Measurements from ENCODE around the gene CORO2A.

CORO2A gene

DNA sequence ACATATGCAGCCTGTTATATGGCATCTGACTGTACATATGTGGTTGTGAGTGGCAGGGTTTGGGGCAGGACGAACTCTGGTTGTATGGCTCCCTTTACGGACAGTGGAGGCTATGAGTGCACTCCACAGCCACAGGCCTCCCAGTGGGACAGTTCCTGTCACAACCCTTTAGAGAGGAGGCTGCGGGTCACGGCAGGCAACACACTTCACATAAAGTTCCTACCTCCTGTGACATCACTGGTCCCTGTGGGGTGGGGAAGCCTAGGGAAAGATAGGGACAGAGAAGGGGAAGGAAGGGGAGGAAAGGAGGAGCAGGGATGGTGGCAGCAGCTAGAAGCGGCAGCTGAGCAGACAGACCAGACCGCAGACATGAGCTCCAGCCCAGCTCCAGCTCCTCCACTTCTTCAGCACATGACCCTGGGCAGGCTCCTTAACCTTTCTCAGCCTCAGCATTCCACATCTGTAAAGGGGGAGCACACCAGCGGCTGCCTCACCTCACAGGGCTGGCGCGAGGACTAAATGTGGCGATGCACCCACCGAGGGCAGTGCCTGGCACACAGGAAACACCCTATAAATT is 27.4 kb upstream of the CORO2A start:
- DNase-seq = no peak

DNA sequence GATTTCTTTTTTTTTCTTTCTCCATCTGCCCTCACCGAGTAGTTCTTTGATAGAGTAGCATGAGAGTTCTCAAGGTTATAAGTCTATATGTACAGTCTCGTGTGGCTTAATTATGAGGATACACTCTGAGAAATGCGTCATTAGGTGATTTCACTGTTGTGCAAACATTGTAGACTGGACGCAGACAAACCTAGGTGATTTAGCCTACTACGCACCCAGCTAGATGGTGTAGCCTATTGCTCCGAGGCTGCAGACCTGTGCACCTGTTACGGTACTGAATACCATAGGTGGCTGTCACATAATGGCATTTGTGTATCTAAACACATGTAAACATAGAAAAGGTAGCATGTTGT is 26.9 kb upstream of the CORO2A start:
- DNase-seq = no peak

DNA sequence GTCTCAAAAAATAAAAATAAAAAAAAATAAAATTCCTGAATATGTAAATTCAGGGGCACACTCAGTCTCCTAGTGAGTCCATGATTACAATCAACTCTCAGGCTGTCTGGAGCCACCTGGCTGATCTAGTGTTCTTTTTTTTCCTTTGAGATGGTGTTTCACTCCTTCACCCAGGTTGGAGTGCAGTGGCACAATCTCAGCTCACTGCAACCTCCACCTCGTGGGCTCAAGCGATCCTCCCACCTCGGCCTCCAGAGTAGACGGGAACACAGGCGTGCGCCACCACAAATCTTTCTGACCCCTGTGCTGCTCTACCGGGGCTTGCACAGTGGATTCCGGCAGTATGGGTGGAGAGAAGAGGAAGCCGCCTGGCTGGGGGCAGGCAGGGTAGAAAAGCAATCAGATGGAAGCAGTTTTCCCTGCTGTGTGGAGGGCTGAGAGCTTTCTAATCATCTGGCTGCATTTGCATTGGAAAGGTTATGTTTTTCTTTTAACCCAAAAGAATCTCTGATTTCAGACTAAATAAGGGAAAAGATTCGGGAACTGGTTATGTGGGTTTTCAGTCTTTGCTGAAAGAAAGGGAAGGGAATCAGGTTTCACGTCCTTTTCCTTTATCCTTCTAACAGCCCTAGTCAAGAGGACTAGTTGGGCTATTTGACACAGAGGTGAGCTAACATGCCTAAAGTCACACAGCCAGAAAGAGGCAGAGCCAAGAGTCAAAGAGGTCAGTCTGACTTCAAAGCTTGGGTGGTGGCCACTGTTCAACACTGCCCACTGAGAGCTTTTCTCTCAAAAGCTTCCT is 26.3 kb upstream of the CORO2A start:
- no peak for DNase-seq

DNA sequence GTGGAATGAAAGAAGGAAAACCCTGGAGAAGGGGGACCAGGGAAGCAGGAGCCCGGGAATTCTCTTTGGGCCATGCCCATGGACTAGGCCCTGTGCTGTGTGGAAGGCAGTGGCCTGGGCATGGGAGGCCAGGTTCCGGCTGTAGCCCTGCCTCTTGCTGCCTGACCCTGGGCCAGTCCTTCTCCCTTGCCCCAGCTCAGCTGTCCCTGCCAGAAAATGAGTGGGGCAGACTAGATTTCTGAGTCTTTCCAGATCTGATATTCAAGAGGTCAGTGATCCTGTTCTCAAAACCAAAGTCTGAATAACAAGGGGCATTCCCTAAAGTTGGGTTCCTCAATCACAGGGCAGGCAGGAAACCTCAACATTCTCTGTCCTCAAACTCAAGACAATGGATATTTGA is 24.8 kb upstream of the CORO2A start:
- no peak for DNase-seq

DNA sequence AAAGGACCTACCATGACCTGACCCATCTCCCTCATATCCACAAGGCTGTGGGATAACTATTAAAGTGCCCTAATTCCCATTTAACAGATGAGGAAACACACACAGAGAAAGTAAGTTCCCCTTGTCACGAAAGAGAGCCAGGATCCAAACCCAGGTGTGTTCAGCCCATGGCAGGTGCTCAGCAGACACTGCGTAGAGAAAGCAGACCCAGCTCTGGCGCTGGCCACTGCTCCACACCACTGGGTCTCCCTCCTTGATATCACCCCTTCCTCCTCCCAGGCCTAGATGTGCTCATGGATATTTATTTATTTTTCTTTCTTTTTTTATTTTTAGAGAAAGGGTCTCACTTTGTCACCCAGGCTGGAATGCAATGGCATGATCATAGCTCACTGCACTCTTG is 24.0 kb upstream of the CORO2A start:
- DNase-seq = no peak

DNA sequence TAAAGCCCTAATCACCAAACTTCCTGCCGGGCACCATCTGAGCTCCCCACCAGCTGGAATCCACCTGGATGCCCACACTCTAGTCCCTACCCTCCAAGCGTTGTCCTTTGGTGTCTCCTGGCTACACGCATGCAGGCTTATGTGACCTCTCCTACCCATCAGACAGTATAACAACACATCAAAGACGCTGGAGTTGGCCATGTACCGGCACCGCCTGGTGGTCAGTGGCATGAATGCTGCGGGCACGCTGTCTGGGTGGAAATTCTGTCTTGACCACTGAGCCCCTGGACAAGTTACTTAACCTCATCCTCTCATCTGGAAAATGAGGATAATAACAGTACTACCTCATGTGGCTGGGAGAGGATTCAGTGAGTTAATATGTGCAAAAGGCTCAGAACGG is 23.4 kb upstream of the CORO2A start:
- no peak for DNase-seq

DNA sequence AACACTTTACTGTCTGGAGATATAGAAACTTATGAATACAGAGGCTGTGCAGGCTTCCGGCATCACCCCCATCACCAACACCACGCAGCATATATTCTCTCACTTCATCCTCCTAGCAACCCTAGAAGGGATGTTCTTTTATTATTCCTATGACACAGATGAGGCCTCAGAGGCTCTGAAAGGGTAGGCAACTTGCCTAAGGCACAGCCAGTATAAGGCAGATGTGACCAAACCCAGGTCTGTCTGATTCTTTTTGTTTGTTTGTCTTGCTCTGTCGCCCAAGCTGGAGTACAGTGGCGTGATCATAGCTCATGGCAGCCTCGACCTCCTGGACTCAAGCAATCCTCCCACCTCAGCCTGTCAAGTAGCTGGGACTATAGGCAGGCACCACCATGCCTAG is 22.8 kb upstream of the CORO2A start:
- DNase-seq = no peak

DNA sequence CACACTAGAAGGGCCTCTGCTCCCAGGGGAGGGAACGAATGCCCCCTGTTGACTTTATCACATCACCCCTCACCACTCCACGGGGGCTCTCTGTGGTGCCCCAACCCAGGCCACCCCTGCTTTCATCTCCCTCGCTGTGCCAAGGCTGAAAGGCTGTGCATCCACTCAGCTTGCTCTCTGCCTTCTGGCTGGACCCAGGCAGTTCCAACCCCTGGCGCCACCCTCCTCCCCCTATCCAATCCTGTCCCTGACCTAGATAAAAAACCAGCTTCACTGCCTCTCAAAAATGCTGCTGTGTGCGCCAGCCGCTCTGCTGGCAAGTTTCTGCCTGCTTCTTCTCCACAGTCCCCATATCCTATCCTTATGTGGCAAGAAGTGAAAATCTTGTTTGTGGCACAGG is 22.4 kb upstream of the CORO2A start:
- DNase-seq = no peak

DNA sequence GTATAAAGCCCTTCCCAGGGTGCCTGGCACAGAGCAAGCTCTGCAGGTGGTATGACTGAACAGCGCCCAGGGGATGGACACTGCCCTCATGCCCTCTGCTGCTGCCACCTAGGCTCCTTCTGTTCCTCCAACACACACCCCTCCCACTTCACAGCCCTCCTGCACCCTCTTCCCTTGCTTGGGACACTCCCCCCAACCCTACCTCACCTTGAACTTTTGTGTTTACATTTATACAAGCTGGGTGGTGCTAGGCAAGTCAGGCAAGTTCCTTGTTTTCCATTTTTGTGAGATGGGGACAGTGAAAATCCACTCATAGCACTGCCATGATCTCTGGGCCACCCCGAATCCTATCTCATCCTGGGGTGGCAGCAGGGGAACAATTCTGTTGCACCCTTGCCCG is 18.8 kb upstream of the CORO2A start:
- DNase-seq = no peak

DNA sequence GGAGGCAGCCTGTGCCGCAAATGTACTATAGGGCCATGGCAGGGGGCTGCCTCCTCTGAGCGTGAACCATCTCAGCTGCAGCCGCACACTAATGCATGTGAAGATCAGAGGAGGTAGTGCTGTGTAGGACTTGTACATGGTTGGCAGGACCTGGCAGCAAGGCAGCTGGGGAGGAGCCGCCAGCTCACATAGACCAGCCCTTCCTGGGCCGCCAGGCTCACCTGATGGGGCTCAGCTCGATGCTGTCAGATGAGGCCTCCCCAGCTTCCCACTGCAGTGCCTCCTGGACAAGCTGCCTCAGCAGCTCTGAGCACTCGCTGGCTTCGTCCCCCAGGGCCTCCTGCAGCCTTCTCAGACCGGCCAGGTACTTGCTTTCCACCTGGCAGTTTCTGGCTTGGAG is 18.0 kb upstream of the CORO2A start:
- no peak for DNase-seq

DNA sequence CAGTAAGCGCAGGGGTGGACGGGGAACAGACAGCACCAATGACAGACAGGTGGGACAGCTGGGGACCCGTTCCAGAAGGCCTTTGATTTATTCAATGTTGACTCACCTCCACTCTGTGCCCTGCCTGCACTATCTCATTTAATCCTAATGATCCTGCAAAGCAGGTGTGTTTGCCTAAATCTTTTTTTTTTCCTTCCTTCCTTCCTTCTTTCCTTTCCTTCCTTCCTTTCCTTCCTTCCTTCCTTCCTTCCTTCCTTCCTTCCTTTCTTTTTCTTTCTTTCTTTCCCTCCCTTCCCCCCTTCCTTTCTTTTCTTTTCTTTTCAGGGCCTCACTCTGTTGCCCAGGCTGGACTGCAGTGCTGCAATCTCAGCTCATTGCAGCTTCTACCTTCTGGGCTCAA is 17.1 kb upstream of the CORO2A start:
- no peak for DNase-seq

DNA sequence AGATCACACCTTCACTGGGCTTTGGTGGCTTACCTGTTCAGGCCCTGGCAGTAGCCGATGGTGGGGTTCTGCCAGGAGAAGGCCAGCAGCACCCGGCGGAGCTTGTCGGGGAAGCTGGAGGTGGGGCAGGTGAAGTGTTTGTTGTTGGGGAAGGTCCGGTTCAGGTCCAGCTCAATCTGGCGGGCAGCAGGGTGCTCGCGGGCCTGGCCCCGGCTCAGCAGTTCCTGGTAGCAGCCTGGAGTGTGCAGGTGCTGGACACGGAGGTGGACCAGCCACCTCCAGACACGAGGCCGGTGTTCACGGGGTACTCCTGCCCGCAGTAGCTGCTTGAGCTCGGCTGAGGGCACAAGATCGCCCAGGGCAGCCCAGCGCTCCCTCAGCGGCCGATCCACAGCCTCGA is 16.2 kb upstream of the CORO2A start:
- DNase-seq = no peak

DNA sequence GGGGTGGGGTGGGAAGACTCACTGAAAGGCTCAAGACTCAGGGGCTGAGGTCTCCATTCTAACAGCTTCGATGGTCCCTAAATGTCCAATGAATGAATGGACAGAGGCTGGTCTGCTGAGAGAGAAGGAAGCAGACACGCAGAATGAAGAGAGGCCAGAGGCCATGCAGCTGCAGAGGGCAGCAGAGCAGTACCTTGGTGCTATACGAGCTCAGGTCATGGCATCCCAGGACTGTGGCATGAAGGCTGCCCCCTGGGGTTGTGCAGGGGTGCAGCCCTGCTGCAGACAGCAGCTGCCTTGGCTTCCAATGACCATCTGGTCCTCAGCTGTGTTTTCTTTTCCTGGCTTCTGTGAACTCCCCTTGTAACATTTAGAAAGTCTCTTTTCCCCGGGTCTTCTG is 15.2 kb upstream of the CORO2A start:
- no peak for DNase-seq

DNA sequence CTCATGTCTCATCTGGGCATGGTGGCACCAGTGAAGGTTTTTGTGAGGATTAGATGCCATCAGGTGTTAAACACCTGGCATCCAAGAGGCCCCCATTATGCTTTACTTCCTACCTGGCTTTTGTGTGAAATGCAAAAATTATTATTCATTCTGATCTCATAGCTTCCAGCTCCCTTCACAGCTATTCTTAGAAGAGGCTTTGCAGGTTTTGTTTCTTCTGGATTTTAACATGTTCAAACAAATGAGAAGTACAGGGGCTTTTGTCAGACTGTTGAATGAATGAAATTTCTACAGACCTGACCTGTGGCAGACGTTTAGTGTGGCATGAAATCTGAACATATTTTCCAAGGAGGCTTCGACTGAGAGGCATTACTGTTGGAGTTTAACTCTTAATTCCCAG is 14.3 kb upstream of the CORO2A start:
- no peak for DNase-seq

DNA sequence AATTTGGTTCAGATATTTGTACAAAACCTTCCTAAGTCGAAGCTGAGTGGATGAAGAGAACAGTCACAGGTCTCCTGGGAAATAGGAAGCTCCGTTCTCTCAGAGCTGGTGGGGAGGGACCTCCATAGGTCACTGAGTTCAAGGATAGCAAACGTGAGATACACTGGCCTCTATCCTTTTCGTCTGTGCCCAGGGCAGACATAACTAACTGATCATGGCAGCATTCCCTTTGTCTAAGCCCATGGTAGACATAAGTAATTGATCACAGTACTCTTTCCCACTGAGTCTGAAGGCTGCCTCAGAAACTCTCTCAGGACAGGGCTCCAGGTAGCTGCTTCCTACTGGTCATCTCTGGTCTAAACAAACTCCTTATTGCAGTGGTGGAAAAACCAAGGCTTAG is 12.3 kb upstream of the CORO2A start:
- DNase-seq = no peak

DNA sequence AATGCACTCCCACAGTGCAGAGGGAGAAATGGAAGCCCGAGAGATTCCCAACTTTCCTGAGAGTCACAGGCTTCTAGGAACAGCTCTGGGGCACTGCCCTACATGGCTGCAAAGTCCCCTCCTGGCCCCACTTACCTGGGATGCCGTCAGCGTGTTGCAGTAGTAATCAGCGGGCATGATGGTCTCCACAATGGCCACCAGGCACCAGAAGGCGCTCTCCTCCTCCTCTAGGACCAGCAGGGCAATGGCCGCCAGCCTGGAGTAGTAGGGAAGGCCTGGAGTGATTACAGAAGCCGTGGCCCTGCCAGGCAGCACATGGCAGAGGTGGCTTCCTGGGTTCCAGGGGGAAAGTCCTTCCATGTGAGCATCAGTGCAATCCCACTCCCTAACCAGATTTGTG is 10.7 kb upstream of the CORO2A start:
- no peak for DNase-seq

DNA sequence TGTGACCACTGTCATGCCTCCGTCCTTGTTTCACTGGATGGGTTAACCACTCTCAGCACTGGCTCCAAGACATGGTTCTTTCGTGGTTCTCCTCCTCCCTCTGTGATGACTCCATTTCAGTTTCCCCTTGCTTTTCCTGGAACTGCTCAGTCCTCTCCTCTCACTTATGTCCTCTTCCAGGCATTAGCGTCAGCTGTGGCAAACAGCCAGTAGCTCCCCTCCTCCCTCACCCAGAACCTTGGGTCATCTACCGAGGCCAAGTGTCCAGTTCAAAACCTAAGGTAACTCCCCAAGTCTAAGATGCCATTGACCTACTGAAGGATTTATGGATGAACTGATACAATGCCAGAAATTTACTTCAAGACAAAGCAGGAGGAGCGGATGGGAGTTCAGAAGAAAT is 9.8 kb upstream of the CORO2A start:
- no peak for DNase-seq

DNA sequence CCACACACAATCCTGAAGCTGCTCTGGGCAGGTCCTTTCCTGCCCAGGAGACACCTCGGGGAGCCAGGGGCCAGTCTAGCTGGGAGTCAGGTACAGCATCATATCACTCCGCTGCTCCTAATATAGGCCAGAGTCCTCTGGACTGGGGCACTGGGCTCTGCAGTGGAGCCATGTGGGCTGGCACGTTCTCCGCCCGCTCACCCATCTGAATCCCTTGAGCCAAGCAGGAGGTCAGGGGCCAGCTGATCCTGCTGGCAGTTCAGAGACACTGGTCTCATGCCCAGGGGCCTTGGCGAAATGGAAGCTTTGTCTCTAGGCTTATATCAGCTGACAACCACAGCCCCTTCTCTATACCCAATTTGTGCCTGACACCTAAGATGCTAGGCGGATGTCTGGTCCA is 9.3 kb upstream of the CORO2A start:
- no peak for DNase-seq

DNA sequence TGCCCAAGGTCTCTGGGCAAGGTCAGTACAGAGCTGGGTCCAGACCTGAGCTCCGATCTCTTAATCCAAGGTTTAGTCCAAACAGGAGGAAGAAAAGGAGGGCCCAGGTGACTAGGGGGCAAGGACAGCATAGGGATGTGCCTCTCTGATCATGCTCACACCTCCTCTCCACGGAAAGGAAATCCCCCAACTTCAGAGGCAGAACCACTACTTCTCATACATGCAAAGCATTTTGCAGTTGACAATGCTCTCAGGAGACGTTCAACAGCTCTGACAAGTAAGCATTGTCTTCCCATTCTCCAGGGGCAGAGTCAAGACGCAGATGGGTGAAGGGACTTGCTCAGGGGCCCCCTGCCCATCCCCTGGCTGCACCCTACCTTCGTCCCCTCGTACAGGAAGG is 8.7 kb upstream of the CORO2A start:
- no peak for DNase-seq

DNA sequence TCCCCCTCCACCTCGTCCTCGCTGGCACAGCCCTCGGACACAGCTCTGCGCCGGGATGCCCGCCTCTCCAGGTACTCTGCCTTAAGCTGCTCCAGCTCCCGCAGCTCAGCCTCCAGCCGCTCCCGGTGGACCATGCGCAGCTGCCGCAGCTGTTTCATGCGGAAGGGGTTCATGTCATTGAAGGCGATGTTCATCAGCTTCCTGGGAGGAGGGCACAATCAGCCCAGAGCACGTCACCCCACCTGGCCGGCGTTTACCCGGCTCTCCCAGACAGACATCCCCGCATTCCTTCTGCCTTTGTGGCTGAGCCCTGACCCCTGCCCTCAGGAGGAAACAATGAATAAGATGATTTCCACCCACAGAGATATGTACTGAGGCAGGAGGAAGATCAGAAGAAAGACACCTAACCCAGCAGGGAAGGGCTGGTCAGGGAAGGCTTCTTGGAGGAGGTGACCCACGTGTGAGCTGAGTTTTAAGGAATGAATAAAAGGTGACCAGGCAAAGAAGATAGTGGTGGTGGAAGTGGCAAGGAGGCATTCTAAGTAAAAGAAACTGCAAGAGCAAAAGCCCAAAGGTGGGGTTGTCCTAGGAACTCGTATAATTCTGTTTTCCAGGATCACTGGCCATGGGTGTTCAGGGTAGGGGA is 7.1 kb upstream of the CORO2A start:
- DNase-seq = no peak

DNA sequence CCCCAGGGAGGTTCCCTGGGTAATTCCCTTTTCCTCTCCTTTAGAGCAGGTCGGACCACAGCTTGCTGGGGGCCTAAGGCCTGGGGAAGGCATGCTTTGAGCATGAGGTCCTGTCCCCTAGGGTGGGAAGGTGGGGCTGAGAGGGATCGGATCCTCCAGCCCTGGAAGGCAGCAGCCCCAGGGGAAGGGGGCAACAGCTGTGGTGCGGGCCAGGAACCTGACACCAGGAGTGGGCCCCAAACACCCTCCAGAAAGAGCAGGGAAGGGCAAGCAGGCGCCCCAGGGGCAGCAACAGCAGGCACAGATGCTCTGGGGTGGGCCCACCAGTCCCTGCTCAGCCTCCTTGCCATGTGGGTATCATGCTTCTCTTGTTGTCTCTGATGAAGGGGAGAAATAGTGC is 3.2 kb upstream of the CORO2A start:
- DNase-seq = no peak

DNA sequence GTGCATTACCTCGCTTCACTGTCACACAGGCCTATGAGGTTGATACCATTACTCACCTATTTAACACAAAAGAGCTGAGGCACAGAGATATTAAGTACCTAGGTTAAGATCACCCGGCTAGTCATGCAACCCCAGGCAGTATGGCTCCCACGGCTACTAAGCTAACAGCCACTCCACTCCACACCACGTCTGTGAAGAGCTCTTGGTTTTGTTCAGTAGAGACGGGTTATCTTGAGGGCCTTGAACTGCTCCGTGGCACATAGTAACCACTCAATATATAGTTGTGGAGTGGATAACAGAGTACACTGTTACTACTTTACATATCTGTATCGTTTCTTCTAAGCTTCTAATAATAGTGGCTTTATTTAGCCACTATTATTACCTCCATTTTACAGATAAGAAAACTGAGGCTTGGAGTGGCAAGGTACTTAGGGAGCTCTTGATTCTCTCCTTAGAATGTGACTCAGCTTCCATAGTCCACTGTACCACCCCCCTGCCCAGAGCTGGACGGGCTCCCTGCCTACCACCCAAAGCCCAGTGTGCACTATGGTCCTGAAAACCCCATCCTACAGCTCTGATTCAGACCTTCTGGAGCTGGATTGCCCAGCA is 1.0 kb upstream of the CORO2A start:
- DNase-seq = no peak

DNA sequence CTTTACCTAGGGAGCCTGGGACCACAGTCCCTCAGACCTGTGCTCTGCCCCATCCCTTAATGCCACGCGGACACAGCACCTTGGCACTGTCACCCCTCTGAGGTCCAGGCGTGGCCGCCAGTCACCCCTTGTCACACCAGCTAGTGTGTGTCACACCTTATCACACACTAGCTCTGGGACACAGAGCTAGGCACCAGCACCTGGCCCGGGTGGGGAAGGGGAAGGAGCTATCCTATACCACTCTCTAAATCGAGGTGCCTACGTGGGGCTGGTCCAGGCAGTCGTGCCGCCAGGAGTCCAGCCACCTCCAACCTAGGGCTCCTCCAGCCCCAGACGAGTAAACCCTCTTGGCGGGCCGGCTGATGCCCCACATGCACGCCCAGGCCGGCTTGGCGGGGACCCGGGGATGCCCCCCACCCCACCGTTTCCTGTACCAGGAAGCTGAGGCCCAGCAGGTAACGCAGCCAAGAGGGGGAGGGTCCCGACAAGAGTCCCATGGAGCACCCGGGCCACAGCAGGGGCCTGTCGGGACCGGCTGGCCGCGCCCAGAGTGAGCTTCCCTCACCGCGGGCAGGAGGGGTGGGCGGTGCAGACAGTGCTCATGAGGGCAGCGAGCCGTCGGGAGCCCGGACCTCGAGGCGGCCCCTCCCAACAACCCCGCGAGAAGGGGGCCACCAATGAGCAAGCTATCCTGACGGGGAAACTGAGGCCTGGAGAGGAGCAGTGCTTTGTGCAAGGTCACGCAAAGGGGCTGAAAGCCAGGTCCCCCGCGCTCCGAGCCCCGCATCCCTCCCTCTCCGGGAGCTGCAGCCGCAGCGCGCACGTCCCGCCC is 550 bp downstream of the CORO2A start:
- peak; percentile 26 for DNase-seq

All from stimulated activated CD4-positive, alpha-beta T cell treated with anti-CD3 and anti-CD28 coated beads, Interleukin-4, amount 100 ng/mL, for 1 hour (primary cell).